Pancreas (tissue), 10 donors: Measurements from ENCODE around the gene MS4A4E. TPM values are rescaled to one million over a fixed set of nuclear protein-coding genes. Genes with fewer than 3 reads are reported as not detected.

ENCODE experiments used
- ATAC-seq, 4 donors: fragments of 200-7000 bp; cut with Tn5 transposase; one replicate each; pipeline versions ENCODE4 v1.8.0 to v1.9.1; 2020; ENCODE audit warnings: mild to moderate bottlenecking in 4 of 4, moderate library complexity in 4 of 4
- DNase-seq, 6 donors: peaks; one replicate each; pipeline ENCODE4 v3.0.0-alpha.2; 2020
- FAIRE-seq: peaks from 2 replicates; lab custom pipeline; 2012; peaks lifted over from hg19 to GRCh38; lab: Jason Lieb, UNC
- H3K27ac ChIP-seq, 4 donors: fragments of 200-600 bp; sonication (generic); 1 replicate in 3 of 4; 2 replicates in 1 of 4; pipeline versions ENCODE4 v1.5.0 to v1.8.0; 2020
- H3K27me3 ChIP-seq, 4 donors: fragments of 200-600 bp; one replicate each; pipeline ENCODE4 v1.8.0; 2021
- H3K36me3 ChIP-seq, 3 donors: fragments of 200-600 bp; sonication (generic) in 1 of 3; one replicate each; pipeline versions ENCODE4 v1.5.0 to v1.8.0; 2020 to 2021
- H3K4me1 ChIP-seq, 3 donors: fragments of 200-600 bp; one replicate each; pipeline ENCODE4 v1.8.0; 2021
- H3K4me3 ChIP-seq, 4 donors: fragments of 200-600 bp; sonication (generic) in 2 of 4; one replicate each; pipeline versions ENCODE4 v1.5.0 to v1.8.0; 2020 to 2021
- H3K9me3 ChIP-seq, 4 donors: fragments of 200-600 bp; one replicate each; pipeline ENCODE4 v1.8.0; 2021
- CTCF ChIP-seq, 4 donors: fragments of 200-600 bp; sonication (generic) in 3 of 4; IDR thresholded peaks; one replicate each; pipeline versions ENCODE4 v1.5.0 to v1.8.0; 2021; ENCODE audit warnings: antibody characterized with exemption in 4 of 4
- WGBS, 2 donors: extraction: QIAGEN DNeasy Blood & Tissue Kit; methylation state at CpG; one replicate each; pipeline ENCODE4 v1.1.7; 2013; 5-methylcytosine and 5-hydroxymethylcytosine counted together
- intact Hi-C, 3 donors: fragments of 100-400 bp; cut with DNase I; formaldehyde crosslinking; loops; one replicate each; pipeline versions ENCODE4 v1.11.1 to v1.14.2; 2022
- polyA plus RNA-seq, 2 donors: library from polyadenylated mRNA; stranded (reverse); fragments of 200-250 nt; gene quantifications; one replicate each; pipeline ENCODE4 v1.2.3, GENCODE V29; 2013
- total RNA-seq, 6 donors: library from RNA; stranded (reverse); fragmentation: NEBNext Ultra II Directional in 4 of 6; extraction: Animal tissue kit (Norgen Biotek cat#: 25700) in 4 of 6; gene quantifications; one replicate each; pipeline versions ENCODE4 v1.2.1 to v1.2.4, GENCODE V29; 2021 to 2023
- donor health status: healthy with polysubstance abuse.
- donor health status: DM: no; HTN: no; CAD: no; lungs with moderate emphysema.
- donor health status: DM: no; HTN: no; CAD: no.
- donor health status: control.
- donor health status: control.
- donor health status: Bipolar disorder and iron deficiency.
- donor health status: DM: yes; HTN: yes; CAD: no.
- donor health status: DM: no; HTN: no; CAD: no.
- donor health status: DM: no; HTN: no; CAD: no.
- donor health status: DM: yes; HTN: yes; CAD: no.

The MS4A4E gene
- total and polyA plus RNA-seq, 8 donors: 0.14 to 3.3 (median 0.35) TPM; not detected in 1

GRCh38 chr11:60165538-60165937, 77.4 kb downstream of the MS4A4E start:
- intact Hi-C loops: no loop called here
- TF ChIP-seq CTCF (IDR thresholded peaks at IDR 0.05): no peak
- no peaks in the 10 kb centered on the region for H3K4me1 ChIP-seq
- H3K4me3 ChIP-seq: no peak overlapping the region
- ATAC-seq (no peak), FAIRE-seq (no peak), DNase-seq (no peak)
- H3K36me3 ChIP-seq: no peaks in the 10 kb centered on the region
- no peaks in the 10 kb centered on the region for H3K9me3 ChIP-seq
- H3K27me3 ChIP-seq: no peaks in the 10 kb centered on the region
- 54 to 61% methylated on average over 2 of the region's 2 CpGs for WGBS, 2 donors
- no peak overlapping the region for H3K27ac ChIP-seq

- TF ChIP-seq CTCF (IDR thresholded peaks at IDR 0.05): no peak
- ATAC-seq (no peak), FAIRE-seq (no peak), DNase-seq (no peak)
- no peaks in the 10 kb centered on the region for H3K9me3 ChIP-seq
- no peak overlapping the region for H3K27ac ChIP-seq
- H3K36me3 ChIP-seq: no peaks in the 10 kb centered on the region
- no peak overlapping the region for H3K4me3 ChIP-seq
- no peaks in the 10 kb centered on the region for H3K4me1 ChIP-seq
- WGBS, 2 donors: 84 to 91% methylated on average over 1 of the region's 1 CpG
- intact Hi-C loops: no loop called here
- H3K27me3 ChIP-seq: no peaks in the 10 kb centered on the region
These were observed 78.3 kb downstream of the MS4A4E start for GRCh38 chr11:60164550-60165075.

- H3K27ac ChIP-seq: no peak overlapping the region
- H3K4me1 ChIP-seq: no peaks in the 10 kb centered on the region
- no peaks in the 10 kb centered on the region for H3K9me3 ChIP-seq
- DNase-seq (no peak), FAIRE-seq (no peak), ATAC-seq (no peak)
- no peak overlapping the region for H3K4me3 ChIP-seq
- no peaks in the 10 kb centered on the region for H3K27me3 ChIP-seq
- H3K36me3 ChIP-seq: no peaks in the 10 kb centered on the region
- no peak for TF ChIP-seq CTCF (IDR thresholded peaks at IDR 0.05)
- intact Hi-C loops: no loop called here
- 56 to 78% methylated on average over 4 of the region's 4 CpGs for WGBS, 2 donors
These were observed 81.2 kb downstream of the MS4A4E start for GRCh38 chr11:60161766-60162165.

- no peaks in the 10 kb centered on the region for H3K4me1 ChIP-seq
- intact Hi-C loops: no loop called here
- ATAC-seq (no peak), DNase-seq (no peak), FAIRE-seq (no peak)
- TF ChIP-seq CTCF (IDR thresholded peaks at IDR 0.05): no peak
- WGBS, 2 donors: 61 to 70% methylated on average over 2 of the region's 2 CpGs
- no peaks in the 10 kb centered on the region for H3K27me3 ChIP-seq
- H3K36me3 ChIP-seq: no peaks in the 10 kb centered on the region
- H3K9me3 ChIP-seq: no peaks in the 10 kb centered on the region
- no peak overlapping the region for H3K27ac ChIP-seq
- no peak overlapping the region for H3K4me3 ChIP-seq
These were observed 81.8 kb downstream of the MS4A4E start for GRCh38 chr11:60161107-60161506.

- H3K27ac ChIP-seq: no peak overlapping the region
- no peak for TF ChIP-seq CTCF (IDR thresholded peaks at IDR 0.05)
- DNase-seq (no peak), ATAC-seq (no peak), FAIRE-seq (no peak)
- H3K4me1 ChIP-seq: no peaks in the 10 kb centered on the region
- H3K9me3 ChIP-seq: no peaks in the 10 kb centered on the region
- intact Hi-C loops: no loop called here
- no peaks in the 10 kb centered on the region for H3K27me3 ChIP-seq
- no peaks in the 10 kb centered on the region for H3K36me3 ChIP-seq
- WGBS, 2 donors: 40 to 55% methylated on average over 1 of the region's 1 CpG
- H3K4me3 ChIP-seq: no peak overlapping the region
These were observed 83.1 kb downstream of the MS4A4E start for GRCh38 chr11:60159868-60160267.
